SK-N-SH (cell line): Measurements from ENCODE around the gene BIRC6. TPM values are rescaled to one million over a fixed set of nuclear protein-coding genes. Genes with fewer than 3 reads are reported as not detected.

Experiments
- CTCF ChIA-PET: fragments of 300-600, 350-600 bp; formaldehyde crosslinking; extraction: SDS; loops from one replicate; lab custom pipeline; 2021; lab: Yijun Ruan, JAX
- POLR2A ChIA-PET: fragments of 350-600 bp; sonication (Branson Sonifier 250); formaldehyde crosslinking; extraction: SDS; loops from one replicate; lab custom pipeline; 2020; ENCODE audit warnings: antibody characterized with exemption, inconsistent platforms; lab: Yijun Ruan, JAX
- DNase-seq: peaks from one replicate; pipeline ENCODE4 v3.0.0; 2012
- H2AFZ ChIP-seq: fragments of 200-600 bp; sonication (generic); 2 replicates; pipeline ENCODE4 v1.8.1; 2016; ENCODE audit warnings: antibody characterized with exemption, mild to moderate bottlenecking, low read depth
- H3F3A ChIP-seq: fragments of 200-600 bp; sonication (generic); replicated peaks from 2 replicates; pipeline ENCODE3; 2016; ENCODE audit warnings: antibody characterized with exemption, mild to moderate bottlenecking; ENCODE audit not compliant: insufficient read depth
- H3K27ac ChIP-seq, 2 experiments: fragments of 200-500 bp in 1 of 2; fragments of 200-600 bp in 1 of 2; sonication (Bioruptor generic) in 1 of 2; sonication (generic), shearing (Covaris generic) in 1 of 2; 2 replicates each; pipeline versions ENCODE4 v1.5.1 to v1.6.1; 2014 to 2016; ENCODE audit warnings: low read depth in 2 of 2, inconsistent platforms in 1 of 2, low read length in 1 of 2, mild to moderate bottlenecking in 1 of 2, mixed read lengths in 1 of 2
- H3K27me3 ChIP-seq: fragments of 200-600 bp; sonication (generic), shearing (Covaris generic); 2 replicates; pipeline ENCODE4 v1.6.1; 2016; ENCODE audit warnings: mixed run types; ENCODE audit not compliant: insufficient read depth
- H3K36me3 ChIP-seq, 2 experiments: fragments of 200-500 bp in 1 of 2; fragments of 200-600 bp in 1 of 2; sonication (Bioruptor generic) in 1 of 2; sonication (generic) in 1 of 2; replicated peaks in 1 of 2; 2 replicates each; pipeline versions ENCODE3 to v1.5.1; 2014 to 2016; ENCODE audit warnings: low read length in 1 of 2, mild to moderate bottlenecking in 1 of 2; ENCODE audit not compliant: insufficient read depth in 2 of 2, control insufficient read depth in 1 of 2
- H3K4me1 ChIP-seq, 2 experiments: fragments of 200-500 bp in 1 of 2; fragments of 200-600 bp in 1 of 2; sonication (Bioruptor generic) in 1 of 2; sonication (generic), shearing (Covaris generic) in 1 of 2; 2 replicates each; pipeline versions ENCODE4 v1.5.1 to v1.6.1; 2014 to 2016; ENCODE audit warnings: low read depth in 1 of 2, low read length in 1 of 2, mixed run types in 1 of 2; ENCODE audit not compliant: insufficient read depth in 2 of 2, control insufficient read depth in 1 of 2
- H3K4me2 ChIP-seq: fragments of 200-600 bp; sonication (generic), shearing (Covaris generic); 2 replicates; pipeline ENCODE4 v1.6.1; 2017; ENCODE audit warnings: mixed run types
- H3K4me3 ChIP-seq, 2 experiments: fragments of 200-500 bp in 1 of 2; fragments of 200-600 bp in 1 of 2; sonication (Bioruptor generic) in 1 of 2; sonication (generic), shearing (Covaris generic) in 1 of 2; 2 replicates each; pipeline versions ENCODE4 v1.5.1 to v1.8.1; 2014 to 2016; ENCODE audit warnings: low read depth in 2 of 2, inconsistent platforms in 1 of 2, low read length in 1 of 2, mild to moderate bottlenecking in 1 of 2, mixed read lengths in 1 of 2, moderate library complexity in 1 of 2
- H3K79me2 ChIP-seq: fragments of 200-600 bp; sonication (generic); 2 replicates; pipeline ENCODE4 v1.8.1; 2017; ENCODE audit warnings: mild to moderate bottlenecking; ENCODE audit not compliant: insufficient read depth
- H3K9ac ChIP-seq: fragments of 200-600 bp; sonication (generic); 2 replicates; pipeline ENCODE4 v1.6.1; 2017; ENCODE audit warnings: mixed run types
- H3K9me2 ChIP-seq: fragments of 200-600 bp; sonication (generic); 2 replicates; pipeline ENCODE4 v1.6.1; 2017; ENCODE audit warnings: mixed run types
- H3K9me3 ChIP-seq: fragments of 200-600 bp; sonication (generic); 2 replicates; pipeline ENCODE4 v1.6.1; 2017; ENCODE audit warnings: mixed run types, mild to moderate bottlenecking, moderate library complexity
- H4K20me1 ChIP-seq: fragments of 200-600 bp; sonication (generic); 2 replicates; pipeline ENCODE4 v1.6.1; 2017; ENCODE audit warnings: mild to moderate bottlenecking, mixed run types; ENCODE audit not compliant: insufficient read depth
- ELF1 ChIP-seq: IDR thresholded peaks from 2 replicates; pipeline ENCODE4 v1.4.0; 2012
- EP300 ChIP-seq, 2 experiments: IDR thresholded peaks; 2 replicates each; pipeline versions ENCODE4 v1.4.0 to v1.6.1; 2012; ENCODE audit warnings: borderline replicate concordance in 1 of 2, low read depth in 1 of 2, low read length in 1 of 2
- FOSL2 ChIP-seq: IDR thresholded peaks from 2 replicates; pipeline ENCODE4 v1.4.0; 2012; ENCODE audit warnings: low read depth, mild to moderate bottlenecking, moderate library complexity, borderline replicate concordance
- FOXM1 ChIP-seq: IDR thresholded peaks from 2 replicates; pipeline ENCODE4 v1.4.0; 2012; ENCODE audit warnings: low read depth, mild to moderate bottlenecking
- JUND ChIP-seq: IDR thresholded peaks from 2 replicates; pipeline ENCODE4 v1.4.0; 2012
- MXI1 ChIP-seq: IDR thresholded peaks from 2 replicates; pipeline ENCODE4 v1.6.1; 2012; ENCODE audit warnings: mild to moderate bottlenecking, low read depth, low read length, improper control_type of control experiment
- NFIC ChIP-seq: IDR thresholded peaks from 2 replicates; pipeline ENCODE4 v1.4.0; 2012; ENCODE audit warnings: borderline replicate concordance
- POLR2AphosphoS5 ChIP-seq: IDR thresholded peaks from 2 replicates; pipeline ENCODE4 v1.6.1; 2012; ENCODE audit warnings: low read depth, low read length
- RCOR1 ChIP-seq: fragments of 150-350 bp; IDR thresholded peaks from 2 replicates; pipeline ENCODE4 v1.6.1; 2017; ENCODE audit warnings: antibody characterized with exemption, low read length
- RXRA ChIP-seq: IDR thresholded peaks from 2 replicates; pipeline ENCODE4 v1.4.0; 2012; ENCODE audit warnings: low read depth, mild to moderate bottlenecking, borderline replicate concordance
- SMC3 ChIP-seq: IDR thresholded peaks from 2 replicates; pipeline ENCODE4 v1.6.1; 2012; ENCODE audit warnings: low read depth, low read length, improper control_type of control experiment
- TCF12 ChIP-seq: IDR thresholded peaks from 2 replicates; pipeline ENCODE4 v1.4.0; 2012
- TEAD4 ChIP-seq: IDR thresholded peaks from 2 replicates; pipeline ENCODE4 v1.4.0; 2012; ENCODE audit warnings: mild to moderate bottlenecking, borderline replicate concordance; ENCODE audit not compliant: insufficient read depth
- YY1 ChIP-seq: IDR thresholded peaks from 2 replicates; pipeline ENCODE4 v1.4.0; 2012; ENCODE audit warnings: low read depth, mild to moderate bottlenecking
- WGBS: methylation state at CpG from one replicate; pipeline ENCODE4 v1.1.6; 2017; ENCODE audit warnings: low lambda C conversion rate; 5-methylcytosine and 5-hydroxymethylcytosine counted together
- polyA plus RNA-seq, 3 experiments: library from polyadenylated mRNA; depleted of rRNA; stranded (reverse); fragments of >200 nt; gene quantifications; 2 replicates each; pipeline ENCODE4 v1.2.3, GENCODE V29; 2012
- TF ChIP-seq, protein P1 (sequence below): IDR thresholded peaks from 2 replicates; pipeline ENCODE4 v1.4.0; 2012; ENCODE audit warnings: low read depth
- TF ChIP-seq, protein P2 (sequence below): fragments of 150-350 bp; IDR thresholded peaks from 2 replicates; pipeline ENCODE4 v1.6.1; 2017; ENCODE audit warnings: antibody characterized with exemption, low read length, low read depth, borderline replicate concordance
- TF ChIP-seq, protein P3 (sequence below): IDR thresholded peaks from 2 replicates; pipeline ENCODE4 v1.4.0; 2012; ENCODE audit warnings: low read depth, borderline replicate concordance
- TF ChIP-seq, protein P4 (sequence below): fragments of 200-600 bp; sonication (generic); IDR thresholded peaks from 2 replicates; pipeline ENCODE4 v1.6.1; 2017; ENCODE audit warnings: antibody characterized with exemption, mild to moderate bottlenecking, moderate library complexity
- TF ChIP-seq, protein P5 (sequence below): IDR thresholded peaks from 2 replicates; pipeline ENCODE4 v1.4.0; 2012; ENCODE audit warnings: low read depth, borderline replicate concordance
- TF ChIP-seq, protein P6 (sequence below): IDR thresholded peaks from 2 replicates; pipeline ENCODE4; 2012

Gene BIRC6
- polyA plus RNA-seq, 1 of the 3 experiments (the other 2 are of a cell fraction), result 28.9 TPM

DNA sequence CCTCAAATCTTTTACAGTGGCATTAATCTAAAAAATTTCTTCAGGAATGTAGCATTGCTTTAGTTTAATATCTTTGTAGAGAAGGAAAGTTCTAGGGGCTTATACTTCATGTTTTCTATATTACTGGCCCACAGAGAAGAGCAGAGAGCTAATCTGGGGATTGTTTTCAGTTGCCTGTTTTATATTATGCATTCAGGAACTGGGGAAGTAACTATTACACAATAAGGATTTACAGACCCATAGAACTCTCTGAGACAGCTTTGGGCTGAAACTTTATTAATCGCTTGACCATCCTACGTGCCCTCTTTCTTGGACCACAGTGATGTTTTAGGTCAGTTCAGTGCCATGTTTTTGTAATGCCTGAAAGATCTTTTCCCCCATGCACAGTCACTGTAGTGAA is 29.9 kb downstream of the BIRC6 start:
- TF ChIP-seq, protein P1, sequence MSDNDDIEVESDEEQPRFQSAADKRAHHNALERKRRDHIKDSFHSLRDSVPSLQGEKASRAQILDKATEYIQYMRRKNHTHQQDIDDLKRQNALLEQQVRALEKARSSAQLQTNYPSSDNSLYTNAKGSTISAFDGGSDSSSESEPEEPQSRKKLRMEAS, result no peak
- TF ChIP-seq, protein P2, sequence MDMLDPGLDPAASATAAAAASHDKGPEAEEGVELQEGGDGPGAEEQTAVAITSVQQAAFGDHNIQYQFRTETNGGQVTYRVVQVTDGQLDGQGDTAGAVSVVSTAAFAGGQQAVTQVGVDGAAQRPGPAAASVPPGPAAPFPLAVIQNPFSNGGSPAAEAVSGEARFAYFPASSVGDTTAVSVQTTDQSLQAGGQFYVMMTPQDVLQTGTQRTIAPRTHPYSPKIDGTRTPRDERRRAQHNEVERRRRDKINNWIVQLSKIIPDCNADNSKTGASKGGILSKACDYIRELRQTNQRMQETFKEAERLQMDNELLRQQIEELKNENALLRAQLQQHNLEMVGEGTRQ, result no peak
- DNase-seq, result no peak
- Histone ChIP-seq H2AFZ (no peak overlapping the region), H3K4me3 (no peak overlapping the region), H3K4me1 (no peaks in the 10 kb centered on the region), H3K4me2 (no peak overlapping the region), H3K27me3 (no peaks in the 10 kb centered on the region), H3K9ac (no peak overlapping the region), H3K79me2 (peaks cover 89% of the 10 kb centered on the region), H3K27ac (no peak overlapping the region), H3F3A (peaks cover 7% of the 10 kb centered on the region), H3K9me3 (no peaks in the 10 kb centered on the region), H3K9me2 (no peaks in the 10 kb centered on the region), H3K36me3 (peaks cover 66 to 86% of the 10 kb centered on the region in 2 experiments), H4K20me1 (peaks cover 17% of the 10 kb centered on the region)
- WGBS, result 98% methylated on average over 2 of the region's 2 CpGs
- POLR2A ChIA-PET, result no interaction called here
- CTCF ChIA-PET, result no interaction called here

DNA sequence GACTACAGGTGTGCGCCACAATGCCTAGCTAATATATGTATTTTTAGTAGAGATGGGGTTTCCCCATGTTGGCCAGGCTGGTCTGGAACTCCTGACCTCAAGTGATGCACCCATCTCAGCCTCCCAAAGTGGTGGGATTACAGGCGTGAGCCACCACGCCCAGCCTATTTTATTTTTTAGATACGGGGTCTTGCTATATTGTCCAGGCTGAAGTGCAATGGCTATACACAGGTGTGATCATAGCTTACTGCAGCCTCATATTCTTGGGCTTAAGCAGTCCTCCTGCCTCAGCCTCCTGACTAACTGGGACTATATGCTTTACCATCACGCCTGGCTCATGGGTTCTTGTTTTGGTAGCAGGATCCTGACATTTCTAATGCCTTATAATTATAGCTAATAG is 42.4 kb downstream of the BIRC6 start:
- Histone ChIP-seq H3K9me2 (0 out of 2 replicates have a peak, but pooled peaks cover 2% of the 10 kb centered on the region), H3K27me3 (no peaks in the 10 kb centered on the region), H3K27ac (no peak overlapping the region), H3K9me3 (no peaks in the 10 kb centered on the region), H3K36me3 (peaks cover 58 to 60% of the 10 kb centered on the region in 2 experiments), H3K4me2 (no peak overlapping the region), H2AFZ (no peak overlapping the region), H4K20me1 (no peaks in the 10 kb centered on the region), H3K4me1 (no peaks in the 10 kb centered on the region), H3K4me3 (no peak overlapping the region), H3K79me2 (peaks cover 19% of the 10 kb centered on the region), H3F3A (peaks cover 13% of the 10 kb centered on the region), H3K9ac (no peak overlapping the region)
- no peak for DNase-seq
- POLR2A ChIA-PET, result no interaction called here
- WGBS, result 92% methylated on average over 5 of the region's 5 CpGs
- TF ChIP-seq, protein P3, sequence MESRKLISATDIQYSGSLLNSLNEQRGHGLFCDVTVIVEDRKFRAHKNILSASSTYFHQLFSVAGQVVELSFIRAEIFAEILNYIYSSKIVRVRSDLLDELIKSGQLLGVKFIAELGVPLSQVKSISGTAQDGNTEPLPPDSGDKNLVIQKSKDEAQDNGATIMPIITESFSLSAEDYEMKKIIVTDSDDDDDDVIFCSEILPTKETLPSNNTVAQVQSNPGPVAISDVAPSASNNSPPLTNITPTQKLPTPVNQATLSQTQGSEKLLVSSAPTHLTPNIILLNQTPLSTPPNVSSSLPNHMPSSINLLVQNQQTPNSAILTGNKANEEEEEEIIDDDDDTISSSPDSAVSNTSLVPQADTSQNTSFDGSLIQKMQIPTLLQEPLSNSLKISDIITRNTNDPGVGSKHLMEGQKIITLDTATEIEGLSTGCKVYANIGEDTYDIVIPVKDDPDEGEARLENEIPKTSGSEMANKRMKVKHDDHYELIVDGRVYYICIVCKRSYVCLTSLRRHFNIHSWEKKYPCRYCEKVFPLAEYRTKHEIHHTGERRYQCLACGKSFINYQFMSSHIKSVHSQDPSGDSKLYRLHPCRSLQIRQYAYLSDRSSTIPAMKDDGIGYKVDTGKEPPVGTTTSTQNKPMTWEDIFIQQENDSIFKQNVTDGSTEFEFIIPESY, result no peak
- no peak for TF ChIP-seq YY1
- no peak for TF ChIP-seq ELF1
- TF ChIP-seq, protein P1, result no peak
- TF ChIP-seq EP300 (IDR thresholded peaks at IDR 0.05; ENCODE audit: borderline replicate concordance in 1 of 2, low read depth in 1 of 2, low read length in 1 of 2), result no peak
- TF ChIP-seq RXRA, result no peak
- no peak for TF ChIP-seq SMC3
- TF ChIP-seq, protein P2, result no peak
- no peak for TF ChIP-seq TCF12
- TF ChIP-seq NFIC, result no peak
- TF ChIP-seq JUND, result no peak
- no peak for TF ChIP-seq POLR2AphosphoS5
- no peak for TF ChIP-seq FOXM1
- TF ChIP-seq TEAD4, result no peak
- TF ChIP-seq MXI1, result no peak
- TF ChIP-seq, protein P4, sequence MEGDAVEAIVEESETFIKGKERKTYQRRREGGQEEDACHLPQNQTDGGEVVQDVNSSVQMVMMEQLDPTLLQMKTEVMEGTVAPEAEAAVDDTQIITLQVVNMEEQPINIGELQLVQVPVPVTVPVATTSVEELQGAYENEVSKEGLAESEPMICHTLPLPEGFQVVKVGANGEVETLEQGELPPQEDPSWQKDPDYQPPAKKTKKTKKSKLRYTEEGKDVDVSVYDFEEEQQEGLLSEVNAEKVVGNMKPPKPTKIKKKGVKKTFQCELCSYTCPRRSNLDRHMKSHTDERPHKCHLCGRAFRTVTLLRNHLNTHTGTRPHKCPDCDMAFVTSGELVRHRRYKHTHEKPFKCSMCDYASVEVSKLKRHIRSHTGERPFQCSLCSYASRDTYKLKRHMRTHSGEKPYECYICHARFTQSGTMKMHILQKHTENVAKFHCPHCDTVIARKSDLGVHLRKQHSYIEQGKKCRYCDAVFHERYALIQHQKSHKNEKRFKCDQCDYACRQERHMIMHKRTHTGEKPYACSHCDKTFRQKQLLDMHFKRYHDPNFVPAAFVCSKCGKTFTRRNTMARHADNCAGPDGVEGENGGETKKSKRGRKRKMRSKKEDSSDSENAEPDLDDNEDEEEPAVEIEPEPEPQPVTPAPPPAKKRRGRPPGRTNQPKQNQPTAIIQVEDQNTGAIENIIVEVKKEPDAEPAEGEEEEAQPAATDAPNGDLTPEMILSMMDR, result no peak
- no peak for TF ChIP-seq FOSL2
- TF ChIP-seq, protein P5, sequence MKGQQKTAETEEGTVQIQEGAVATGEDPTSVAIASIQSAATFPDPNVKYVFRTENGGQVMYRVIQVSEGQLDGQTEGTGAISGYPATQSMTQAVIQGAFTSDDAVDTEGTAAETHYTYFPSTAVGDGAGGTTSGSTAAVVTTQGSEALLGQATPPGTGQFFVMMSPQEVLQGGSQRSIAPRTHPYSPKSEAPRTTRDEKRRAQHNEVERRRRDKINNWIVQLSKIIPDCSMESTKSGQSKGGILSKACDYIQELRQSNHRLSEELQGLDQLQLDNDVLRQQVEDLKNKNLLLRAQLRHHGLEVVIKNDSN, result no peak
- TF ChIP-seq, protein P6, sequence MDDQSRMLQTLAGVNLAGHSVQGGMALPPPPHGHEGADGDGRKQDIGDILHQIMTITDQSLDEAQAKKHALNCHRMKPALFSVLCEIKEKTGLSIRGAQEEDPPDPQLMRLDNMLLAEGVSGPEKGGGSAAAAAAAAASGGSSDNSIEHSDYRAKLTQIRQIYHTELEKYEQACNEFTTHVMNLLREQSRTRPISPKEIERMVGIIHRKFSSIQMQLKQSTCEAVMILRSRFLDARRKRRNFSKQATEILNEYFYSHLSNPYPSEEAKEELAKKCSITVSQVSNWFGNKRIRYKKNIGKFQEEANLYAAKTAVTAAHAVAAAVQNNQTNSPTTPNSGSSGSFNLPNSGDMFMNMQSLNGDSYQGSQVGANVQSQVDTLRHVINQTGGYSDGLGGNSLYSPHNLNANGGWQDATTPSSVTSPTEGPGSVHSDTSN, result no peak
- no peak for TF ChIP-seq RCOR1
- CTCF ChIA-PET, result interaction anchor here (0.9 to 1.3 kb wide), 2 partner anchors 14 to 24 kb away, joined by 3 to 6 read pairs; no protein-coding TSS in a partner anchor
